ENCODE measurements around the gene KRTAP19-7.

KRTAP19-7 gene, protein sequence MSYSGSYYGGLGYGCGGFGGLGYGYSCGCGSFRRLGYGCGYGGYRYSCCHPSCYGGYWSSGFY

DNA sequence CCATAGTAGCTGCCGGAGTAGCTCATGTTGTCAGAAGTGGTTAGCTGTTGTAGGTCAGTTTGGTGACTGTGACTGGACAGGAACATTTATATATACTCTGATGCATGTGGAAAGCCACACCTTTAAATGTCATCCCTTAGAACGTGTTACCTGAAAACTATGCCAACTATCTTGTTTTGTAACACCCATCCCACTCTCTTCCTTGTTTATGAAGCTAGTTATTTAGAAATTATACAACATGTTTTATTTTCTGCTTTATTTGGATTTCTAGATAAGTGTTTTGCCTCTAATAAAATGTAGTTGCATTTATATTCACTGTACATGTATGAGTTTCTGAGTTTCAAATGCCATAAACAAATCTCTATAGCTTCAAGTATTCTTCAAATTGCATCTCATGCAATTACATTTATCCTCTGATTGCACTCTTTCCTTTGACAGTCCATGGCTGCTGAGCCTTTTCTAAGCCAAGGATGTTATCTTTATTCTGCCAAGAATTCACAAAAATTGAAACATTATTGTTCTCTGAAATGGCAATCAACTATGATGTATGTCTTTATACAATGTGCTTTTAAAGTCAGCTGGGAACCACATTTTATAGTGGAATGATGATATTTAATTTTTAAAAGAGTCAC, at the start of gene KRTAP19-7:
Gene KRTAP19-7 (minus strand): TSS at position 51 of the 632 bp plus-strand sequence. CDS start 25 bp downstream, at position 26.
- DNase-seq (ENCODE audit: low spot score), result no peak
- no peak for FAIRE-seq

DNA sequence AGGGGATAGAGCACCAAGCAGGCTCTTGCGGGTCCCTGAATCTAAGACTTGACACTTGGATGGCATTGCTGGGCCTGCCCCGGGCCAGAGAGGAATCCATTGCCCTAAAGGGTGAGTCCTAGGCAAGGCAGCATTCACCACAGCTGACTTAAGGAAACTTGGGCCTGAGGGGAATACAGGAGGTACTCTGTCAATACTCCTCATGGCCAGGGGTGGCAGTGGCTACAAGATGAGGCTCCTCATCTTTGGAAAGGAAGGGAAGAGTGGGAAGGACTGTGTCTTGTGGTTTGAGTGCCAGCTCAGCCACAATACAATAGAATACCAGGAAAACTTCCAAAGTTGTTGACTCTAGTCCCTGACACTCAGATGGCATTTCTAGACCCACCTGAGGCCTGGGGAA, 44.9 kb upstream of the KRTAP19-7 start:
- DNase-seq (ENCODE audit: low spot score), result no peak
- no peak for FAIRE-seq

DNA sequence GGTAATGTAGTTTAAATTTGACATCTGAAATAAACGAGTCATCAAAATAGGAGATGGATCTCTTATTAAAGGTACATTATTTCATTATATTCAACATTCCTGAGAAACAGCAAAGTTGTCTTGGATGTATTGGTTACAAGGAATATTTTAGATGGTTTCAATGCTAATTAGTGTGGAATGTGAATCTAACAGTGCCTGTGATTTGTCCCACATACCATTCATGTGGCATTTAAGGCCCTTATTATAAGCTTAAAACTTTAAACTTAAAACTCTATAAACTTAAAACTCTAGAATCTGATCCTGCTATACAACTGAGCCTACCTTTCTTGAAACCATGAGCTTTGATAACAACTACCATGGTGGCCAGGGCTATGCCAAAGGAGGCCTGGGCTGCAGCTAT, 39.7 kb upstream of the KRTAP19-7 start, which contains the start of gene KRTAP22-1:
Gene KRTAP22-1 (plus strand): TSS at position 301 of the 400 bp plus-strand sequence.
- FAIRE-seq, result no peak
- no peak for DNase-seq (ENCODE audit: low spot score)

DNA sequence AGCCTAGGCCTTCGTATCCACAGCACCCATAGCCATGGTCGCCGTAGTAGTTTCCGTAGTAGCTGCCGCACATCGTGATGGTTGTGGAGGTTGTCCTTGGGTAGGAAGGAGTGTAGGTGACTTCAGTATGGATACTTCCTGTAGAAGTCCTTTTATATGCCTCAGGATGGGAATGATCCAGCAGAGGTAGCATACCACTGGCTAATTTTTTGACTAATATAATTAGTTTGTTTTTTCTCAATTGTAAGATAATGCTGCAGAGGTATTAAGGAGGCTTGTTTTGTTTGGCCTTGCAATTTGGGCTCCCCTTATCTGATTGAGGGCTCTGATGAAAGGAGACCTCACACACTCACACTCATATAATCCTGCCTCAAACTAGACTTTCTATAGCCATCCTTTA, 37.7 kb upstream of the KRTAP19-7 start, which contains the start of gene KRTAP6-2:
Gene KRTAP6-2 (minus strand): TSS at position 101 of the 400 bp plus-strand sequence. CDS start 28 bp downstream, at position 73.
- FAIRE-seq (no peak), DNase-seq (ENCODE audit: low spot score) (no peak)

DNA sequence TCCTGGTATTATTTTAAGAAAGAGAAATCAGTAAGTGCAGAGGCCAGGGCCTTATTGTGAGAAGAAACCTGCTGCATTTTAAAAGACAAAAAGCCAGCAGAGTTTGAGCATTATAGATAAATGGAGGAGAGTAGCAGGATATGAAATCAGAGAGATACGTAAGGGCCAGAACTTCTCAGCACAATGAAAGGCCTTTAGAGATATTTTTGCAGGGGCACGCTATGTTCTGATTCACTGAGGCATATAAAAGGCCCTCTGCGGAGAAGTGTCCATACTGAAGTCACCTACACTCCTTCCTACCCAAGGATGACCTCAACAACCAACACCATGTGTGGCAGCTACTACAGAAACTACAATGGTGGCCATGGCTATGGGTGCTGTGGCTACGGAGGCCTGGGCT, 31.0 kb upstream of the KRTAP19-7 start, which contains the start of gene KRTAP6-3:
Gene KRTAP6-3 (plus strand): TSS at position 301 of the 400 bp plus-strand sequence. CDS start 6 bp downstream, at position 307.
- FAIRE-seq (no peak), DNase-seq (ENCODE audit: low spot score) (no peak)

DNA sequence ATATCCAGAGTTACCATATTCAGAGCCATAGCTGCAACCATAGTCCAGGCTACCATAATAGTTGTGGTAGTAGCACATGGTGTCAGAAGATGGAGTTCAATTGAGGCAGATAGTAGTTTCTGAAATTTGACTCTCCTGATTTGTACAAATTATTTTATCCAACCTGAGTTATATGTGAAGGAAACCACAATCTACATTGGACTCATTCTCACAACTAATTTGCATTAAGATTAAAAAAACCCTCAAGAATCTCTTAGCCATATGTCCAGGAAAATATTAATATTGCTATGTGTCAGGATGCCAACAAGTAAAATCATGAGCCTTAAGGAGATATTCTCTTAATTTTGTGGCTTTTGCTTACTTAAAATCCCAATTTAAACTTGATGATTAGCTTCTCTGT, 29.2 kb upstream of the KRTAP19-7 start, which contains the start of gene KRTAP22-2:
Gene KRTAP22-2 (minus strand): TSS at position 101 of the 400 bp plus-strand sequence.
- DNase-seq (ENCODE audit: low spot score), result no peak
- FAIRE-seq, result no peak

DNA sequence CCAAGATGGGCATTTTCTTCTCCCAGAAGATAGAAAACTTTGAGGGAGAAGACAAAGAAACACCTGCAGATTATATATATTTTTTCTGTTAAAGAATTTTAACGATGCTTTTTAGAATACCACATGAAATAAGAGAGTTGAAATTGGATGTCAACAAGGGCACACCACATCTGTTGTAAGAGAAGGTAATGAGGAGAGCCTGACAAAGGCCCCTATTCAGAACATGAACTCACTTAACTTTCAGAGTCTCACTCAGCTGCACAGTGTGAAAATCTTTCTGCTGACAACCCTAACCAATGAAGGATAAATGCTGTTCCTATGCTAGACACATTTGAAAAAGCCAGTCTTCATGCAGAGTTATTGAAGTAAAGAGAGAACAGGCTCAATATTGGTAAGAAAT, 21.8 kb upstream of the KRTAP19-7 start:
- no peak for DNase-seq (ENCODE audit: low spot score)
- no peak for FAIRE-seq

DNA sequence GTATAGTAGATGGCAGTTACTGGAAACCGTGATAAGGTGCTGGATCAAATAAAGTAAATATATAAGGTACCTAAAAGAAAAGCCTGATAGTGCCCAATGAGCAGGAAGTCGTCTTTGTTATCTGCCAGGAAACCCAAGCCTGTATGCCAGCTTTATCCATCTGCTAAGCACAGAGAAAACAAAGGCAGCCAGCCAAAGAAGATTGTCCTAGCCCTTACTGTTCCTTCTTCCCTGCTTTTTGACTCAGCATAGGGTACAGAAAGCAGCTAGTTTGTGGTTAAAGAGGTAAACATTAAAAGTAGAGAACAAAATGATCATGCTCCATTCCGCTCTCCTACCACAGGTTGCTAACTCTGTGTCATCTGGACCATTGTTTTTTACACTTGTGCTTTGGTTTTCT, 19.0 kb upstream of the KRTAP19-7 start:
- no peak for FAIRE-seq
- DNase-seq (ENCODE audit: low spot score), result no peak

DNA sequence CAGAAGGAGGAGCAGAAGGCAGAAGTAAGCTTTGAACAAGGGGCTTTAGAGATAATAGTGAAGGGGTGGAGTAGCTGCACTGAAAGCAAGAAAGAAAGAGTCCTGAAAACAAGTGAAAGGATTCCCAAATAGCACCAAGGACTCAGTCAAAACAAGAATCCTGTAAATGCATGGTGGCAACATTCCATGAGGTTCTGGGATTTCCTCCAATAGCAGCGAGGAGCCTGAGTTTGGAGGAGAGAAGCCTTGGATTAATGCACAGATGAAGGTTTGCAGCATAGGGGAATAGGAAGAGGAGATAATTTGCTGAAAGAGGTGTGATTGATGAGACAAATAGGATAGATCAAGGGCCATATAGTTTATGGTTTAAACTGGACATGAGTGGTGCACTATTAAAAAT, 18.2 kb upstream of the KRTAP19-7 start:
- no peak for FAIRE-seq

DNA sequence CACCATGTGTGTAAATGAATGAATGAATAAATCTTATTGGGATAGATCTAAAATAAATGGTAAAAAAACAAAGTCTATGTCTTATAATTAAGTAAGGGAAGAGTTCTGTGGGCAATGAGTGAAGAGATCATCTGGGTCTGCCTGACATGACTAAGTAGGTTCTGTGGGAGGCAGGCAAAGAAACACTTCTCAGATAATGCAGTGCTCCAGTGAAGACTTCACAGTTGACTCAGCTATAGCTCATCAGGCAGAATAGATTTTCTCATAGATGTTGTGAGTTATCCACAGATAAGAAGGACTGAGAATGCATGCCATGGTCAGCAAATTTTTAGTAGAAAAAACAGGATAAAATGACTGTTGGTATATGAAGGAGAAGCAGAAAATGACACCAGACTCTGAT, 16.7 kb upstream of the KRTAP19-7 start:
- DNase-seq (ENCODE audit: low spot score) (no peak), FAIRE-seq (no peak)

More for the DNA sequence above, 18.2 kb upstream of the KRTAP19-7 start:
- no peak for DNase-seq (ENCODE audit: low spot score)

DNA sequence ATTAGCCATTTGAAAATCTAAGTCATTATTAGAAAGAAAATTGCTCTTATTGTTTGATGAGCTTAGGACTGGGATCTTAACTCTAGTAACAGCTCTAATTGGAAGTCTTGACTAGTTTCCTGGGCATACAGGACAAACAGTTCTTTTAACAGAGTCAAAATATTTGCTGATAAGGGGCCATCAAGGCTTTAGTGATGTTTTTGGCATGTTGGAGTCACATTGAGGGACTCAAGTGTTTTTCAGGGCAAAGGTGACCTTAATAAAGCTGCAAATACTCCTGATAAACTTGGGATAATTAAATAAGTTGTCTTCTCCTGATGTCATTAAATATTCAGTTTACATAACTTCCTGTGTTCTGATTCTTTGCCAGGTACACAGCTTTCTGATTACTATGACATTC, 6.5 kb upstream of the KRTAP19-7 start:
- DNase-seq (ENCODE audit: low spot score) (no peak), FAIRE-seq (no peak)

DNA sequence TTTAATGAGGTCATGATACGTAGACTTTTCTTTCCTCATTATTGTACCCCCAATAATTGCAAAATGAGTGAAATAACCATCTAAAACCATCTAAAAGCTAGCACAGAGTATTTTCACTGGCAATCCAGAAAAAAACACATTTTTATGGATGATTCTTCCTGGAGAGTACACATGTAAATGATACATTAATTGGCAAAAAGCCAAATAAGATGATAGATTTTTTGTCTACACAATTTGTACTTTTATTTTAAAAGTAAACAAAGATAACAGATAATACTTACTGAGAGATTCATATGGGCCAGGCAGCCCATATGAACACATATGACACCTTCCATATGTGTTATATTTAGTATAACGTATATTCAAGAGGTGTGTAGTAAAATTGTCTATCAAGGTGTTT, 2.5 kb upstream of the KRTAP19-7 start:
- DNase-seq (ENCODE audit: low spot score) (no peak), FAIRE-seq (no peak)

DNA sequence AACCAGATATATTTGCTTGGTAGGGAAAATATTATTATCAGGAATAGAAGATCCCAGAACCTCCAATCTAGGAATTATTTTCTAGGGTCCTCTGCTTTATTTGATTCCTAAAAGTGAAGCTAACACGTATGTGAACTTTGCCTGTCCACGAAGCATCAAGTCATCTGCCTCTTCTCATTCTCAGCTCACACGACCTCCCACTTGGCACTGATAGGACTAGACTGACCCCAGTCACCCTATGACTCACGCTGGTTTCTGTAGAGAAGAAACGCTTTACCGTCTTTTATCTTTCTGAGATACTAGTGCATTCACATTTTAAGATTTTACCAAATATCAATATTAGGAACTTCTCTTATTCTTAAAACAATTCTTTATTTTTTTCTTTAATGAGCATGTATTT, 2.0 kb upstream of the KRTAP19-7 start:
- FAIRE-seq (no peak), DNase-seq (ENCODE audit: low spot score) (no peak)

DNA sequence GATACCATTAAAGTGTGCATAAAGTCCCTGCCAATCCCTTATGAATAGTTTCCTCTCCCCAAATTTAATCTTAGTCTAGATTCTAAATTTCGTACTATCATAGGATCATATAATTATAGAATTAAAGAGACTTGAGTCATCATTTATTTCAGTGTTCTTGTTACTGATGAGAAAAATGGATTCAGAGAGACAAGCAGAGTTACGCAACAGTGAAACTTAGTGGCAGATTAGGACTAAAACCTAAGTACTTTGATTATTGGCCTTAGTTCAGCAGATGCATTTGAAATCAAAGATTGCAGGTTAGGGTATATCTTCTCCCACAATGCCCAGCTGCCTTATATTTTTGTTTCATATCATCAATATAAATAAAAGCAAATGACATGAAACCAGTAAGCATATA, 843 bp upstream of the KRTAP19-7 start:
- FAIRE-seq (no peak), DNase-seq (ENCODE audit: low spot score) (no peak)

DNA sequence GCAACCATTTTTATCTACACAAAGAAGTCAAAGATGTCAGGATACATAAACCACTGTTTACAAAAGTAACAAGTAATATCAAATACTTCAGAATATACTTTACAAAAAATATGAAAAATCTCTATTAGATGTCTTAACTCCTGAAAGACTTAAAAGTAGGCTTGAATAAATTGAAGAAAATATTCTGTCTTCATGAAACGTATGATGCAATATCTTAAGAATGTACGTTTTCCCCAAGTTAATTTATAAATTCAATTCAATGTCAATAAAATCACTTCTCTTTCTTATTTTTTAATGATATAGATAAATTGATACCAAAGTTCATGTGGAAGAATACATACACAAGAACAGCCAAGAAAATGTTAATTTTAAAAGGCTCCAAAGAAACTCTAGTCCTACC, 6.0 kb downstream of the KRTAP19-7 start:
- DNase-seq (ENCODE audit: low spot score) (no peak), FAIRE-seq (no peak)

DNA sequence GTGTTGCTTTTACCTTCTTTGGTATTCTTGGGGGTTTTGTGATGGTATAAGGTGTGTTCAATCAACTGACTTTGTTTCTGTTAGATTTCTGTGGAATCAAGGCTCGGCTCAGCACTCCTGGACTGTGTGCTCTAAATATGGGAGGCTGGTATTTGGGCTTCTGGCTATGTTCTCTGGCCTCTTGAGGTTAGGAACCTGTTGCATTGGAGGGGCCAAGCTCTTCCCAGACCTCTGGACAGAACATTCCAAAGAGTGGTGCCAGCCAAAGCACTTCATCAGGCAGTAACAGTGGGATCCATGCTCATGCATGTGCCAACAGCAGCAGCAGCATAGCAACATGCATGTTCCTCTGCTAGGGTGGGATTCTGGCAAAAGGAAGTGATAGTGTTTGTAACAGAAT, 8.3 kb downstream of the KRTAP19-7 start:
- FAIRE-seq (no peak), DNase-seq (ENCODE audit: low spot score) (no peak)

DNA sequence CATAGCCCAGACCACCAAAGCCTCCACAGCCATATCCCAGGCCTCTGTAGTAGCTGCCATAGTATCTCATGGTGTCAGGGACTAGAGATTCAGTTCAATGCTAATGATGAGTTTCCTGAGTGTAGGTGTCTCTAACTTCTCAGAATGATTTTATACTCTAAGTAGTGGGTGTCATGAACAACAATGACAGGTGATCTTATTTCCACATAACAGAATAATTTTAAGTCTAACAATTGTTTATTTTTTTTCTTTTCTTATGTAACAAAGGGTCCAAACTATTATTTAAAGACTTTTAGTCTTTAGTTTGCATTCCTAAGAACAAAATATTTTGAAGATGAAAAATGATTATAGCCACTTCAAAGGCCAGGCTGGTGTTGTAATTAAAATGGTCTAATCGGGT, 19.4 kb downstream of the KRTAP19-7 start, which contains the start of gene KRTAP19-6:
Gene KRTAP19-6 (minus strand): TSS at position 101 of the 400 bp plus-strand sequence. CDS start 31 bp downstream, at position 70.
- no peak for FAIRE-seq
- DNase-seq (ENCODE audit: low spot score), result no peak

DNA sequence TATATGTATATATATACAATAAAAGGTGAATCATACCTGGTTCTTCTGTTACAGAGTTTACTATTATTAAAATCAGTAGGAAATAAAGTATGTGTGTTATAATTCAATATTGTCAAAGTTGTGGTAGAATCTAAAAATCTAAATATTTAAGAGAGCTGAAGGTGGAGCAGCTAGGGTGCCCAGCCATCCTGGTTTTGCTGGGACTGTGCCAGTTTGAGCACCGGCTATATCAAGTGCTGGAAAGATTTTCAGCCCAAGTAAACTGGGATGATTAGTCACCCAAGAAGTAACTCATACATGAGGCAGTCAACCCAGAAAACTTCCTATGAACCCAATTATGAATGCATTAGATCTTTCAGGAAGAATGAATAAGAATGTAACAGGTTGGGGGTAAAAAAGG, 42.2 kb downstream of the KRTAP19-7 start:
- FAIRE-seq (no peak), DNase-seq (ENCODE audit: low spot score) (no peak)

DNA sequence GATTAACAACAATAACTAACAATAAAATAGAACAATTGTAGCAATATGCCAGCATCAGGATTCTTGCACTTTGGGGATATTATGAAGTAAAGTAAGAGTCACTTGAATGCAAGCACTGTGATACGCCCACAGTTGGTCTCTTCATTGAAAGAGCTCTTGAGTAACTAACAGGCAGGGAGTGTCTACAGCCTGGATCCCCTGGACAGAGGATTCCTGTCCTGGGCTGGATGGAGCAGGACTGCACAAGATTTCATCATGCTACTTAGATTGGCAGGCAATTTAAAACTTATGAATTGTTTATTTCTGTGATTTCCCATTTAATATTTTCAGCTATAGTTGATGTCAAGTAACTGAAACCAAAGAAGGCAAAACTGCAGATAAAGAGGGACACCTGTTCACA, 45.4 kb downstream of the KRTAP19-7 start:
- DNase-seq (ENCODE audit: low spot score) (no peak), FAIRE-seq (no peak)
